K562 (cell line): ENCODE data around the gene RBPJ. TPM values are rescaled to one million over a fixed set of nuclear protein-coding genes. Genes with fewer than 3 reads are reported as not detected.
"Not testable (repeated sequence)": the region's sequence is repeated elsewhere in the genome, so short reads cannot be mapped to it uniquely, and the experiment has no call there.

Experiments
- ATAC-seq: fragments of 200-7000 bp; cut with Tn5 transposase; 3 replicates; pipeline ENCODE4 v1.9.1; 2020; ENCODE audit warnings: moderate library complexity
- BruUV-seq: library from RNA; stranded (reverse); fragments of 400-500 nt; replicated peaks from 2 replicates; lab custom pipeline; 2021; lab: Mats Ljungman, UMichigan
- CTCF ChIA-PET: fragments of 300-600 bp; formaldehyde crosslinking; extraction: SDS; loops from one replicate; lab custom pipeline; 2021; ENCODE audit warnings: low intra/inter-chr PET ratio; lab: Yijun Ruan, JAX
- POLR2A ChIA-PET: fragments of 300-600, 350-650 bp; sonication (Branson Sonifier 250); formaldehyde crosslinking; extraction: SDS; loops from one replicate; lab custom pipeline; 2021; ENCODE audit warnings: antibody characterized with exemption, inconsistent platforms; lab: Yijun Ruan, JAX
- DNase-seq, 4 experiments: peaks; one replicate each; pipeline versions ENCODE4 v3.0.0 to v3.0.0-alpha.2; 2011 to 2018; ENCODE audit warnings: low spot score in 3 of 4, mixed read lengths in 3 of 4; ENCODE audit errors: extremely low read depth in 1 of 4
- FAIRE-seq: peaks from 2 replicates; lab custom pipeline; 2011; peaks lifted over from hg19 to GRCh38; lab: Jason Lieb, UNC
- H2AFZ ChIP-seq: 2 replicates; pipeline ENCODE4 v1.6.0; 2011; ENCODE audit warnings: low read depth, low read length, control low read depth, inconsistent platforms
- H3K27ac ChIP-seq: fragments of 200-600 bp; 3 replicates; pipeline ENCODE4 v1.8.0; 2011; ENCODE audit warnings: low read depth, mild to moderate bottlenecking, control low read depth, inconsistent platforms, low read length, moderate library complexity, mixed read lengths; ENCODE audit errors: extremely low read depth
- H3K27me3 ChIP-seq, 2 experiments: fragments of 300-600 bp in 1 of 2; 2 replicates in 1 of 2; 3 replicates in 1 of 2; pipeline versions ENCODE4 v1.6.0 to v1.8.0; 2011; ENCODE audit warnings: inconsistent platforms in 2 of 2, low read length in 2 of 2, mild to moderate bottlenecking in 1 of 2, mixed read lengths in 1 of 2, moderate library complexity in 1 of 2; ENCODE audit not compliant: control insufficient read depth in 2 of 2, insufficient read depth in 2 of 2
- H3K36me3 ChIP-seq: fragments of 300-600 bp; 3 replicates; pipeline ENCODE4 v1.8.0; 2011; ENCODE audit warnings: mild to moderate bottlenecking, low read length, inconsistent platforms; ENCODE audit not compliant: control insufficient read depth, insufficient read depth
- H3K4me1 ChIP-seq, 2 experiments: fragments of 200-600 bp in 1 of 2; replicated peaks in 1 of 2; 2 replicates in 1 of 2; 3 replicates in 1 of 2; pipeline versions ENCODE4 v1.5.1 to v1.8.0; 2011; ENCODE audit warnings: inconsistent platforms in 2 of 2, low read length in 2 of 2, mild to moderate bottlenecking in 1 of 2, mixed read lengths in 1 of 2, moderate library complexity in 1 of 2; ENCODE audit not compliant: control insufficient read depth in 2 of 2, insufficient read depth in 2 of 2
- H3K4me2 ChIP-seq: 2 replicates; pipeline ENCODE4 v1.6.1; 2011; ENCODE audit warnings: low read length, control low read depth, inconsistent platforms, mixed read lengths; ENCODE audit not compliant: insufficient read depth
- H3K4me3 ChIP-seq: fragments of 200-600 bp; sonication (generic), shearing (Covaris generic); 2 replicates; pipeline ENCODE4 v1.5.1; 2016; ENCODE audit warnings: control low read depth, inconsistent platforms
- H3K79me2 ChIP-seq: fragments of 200-600 bp; 3 replicates; pipeline ENCODE4 v1.8.0; 2011; ENCODE audit warnings: low read length, inconsistent platforms; ENCODE audit not compliant: control insufficient read depth, insufficient read depth
- H3K9ac ChIP-seq, 2 experiments: 2 replicates each; pipeline versions ENCODE4 v1.6.0 to v1.6.1; 2011; ENCODE audit warnings: low read depth in 2 of 2, low read length in 2 of 2, control low read depth in 1 of 2, inconsistent platforms in 1 of 2, mild to moderate bottlenecking in 1 of 2, mixed read lengths in 1 of 2; ENCODE audit not compliant: insufficient read depth in 1 of 2
- H3K9me1 ChIP-seq: one replicate; pipeline ENCODE4 v1.6.0; 2011; ENCODE audit warnings: inconsistent platforms, mild to moderate bottlenecking, low read length, moderate library complexity; ENCODE audit not compliant: control insufficient read depth, insufficient read depth
- H3K9me3 ChIP-seq: replicated peaks from 2 replicates; pipeline ENCODE4 v1.5.1; 2011; ENCODE audit warnings: low read depth, low read length, inconsistent platforms; ENCODE audit not compliant: control insufficient read depth, insufficient read depth
- H4K20me1 ChIP-seq: replicated peaks from 2 replicates; pipeline ENCODE4 v1.6.1; 2011; ENCODE audit warnings: low read length, inconsistent platforms, mixed read lengths; ENCODE audit not compliant: control insufficient read depth, insufficient read depth
- ARID2 ChIP-seq: fragments of 450-650 bp; IDR thresholded peaks from 2 replicates; pipeline ENCODE4 v1.6.1; 2017; ENCODE audit warnings: antibody characterized with exemption, mild to moderate bottlenecking
- ETV6 ChIP-seq, 3 experiments: fragments of 150-350 bp in 1 of 3; sonication (generic) in 1 of 3; formaldehyde crosslinking in 1 of 3; IDR thresholded peaks; 2 replicates each; pipeline versions ENCODE4 v1.6.1 to v1.8.0; 2014 to 2022; ENCODE audit warnings: borderline replicate concordance in 2 of 3, low read depth in 2 of 3, antibody characterized with exemption in 1 of 3, low read length in 1 of 3, mild to moderate bottlenecking in 1 of 3, missing genetic modification reagents in 1 of 3
- FOXA1 ChIP-seq: fragments of 450-650 bp; IDR thresholded peaks from 2 replicates; pipeline ENCODE4 v1.6.1; 2016; ENCODE audit warnings: mild to moderate bottlenecking, borderline replicate concordance
- GABPB1 ChIP-seq: sonication (generic); formaldehyde crosslinking; IDR thresholded peaks from 2 replicates; pipeline ENCODE4 v1.8.0; 2022; ENCODE audit warnings: mild to moderate bottlenecking, missing genetic modification reagents
- MYNN ChIP-seq, 2 experiments: sonication (generic); formaldehyde crosslinking in 1 of 2; IDR thresholded peaks; 2 replicates each; pipeline versions ENCODE4 v1.5.0 to v1.6.1; 2016 to 2020; ENCODE audit warnings: antibody characterized with exemption in 1 of 2, missing genetic modification reagents in 1 of 2
- ZNF24 ChIP-seq: fragments of 450-650 bp; IDR thresholded peaks from 2 replicates; pipeline ENCODE4 v1.6.1; 2016
- WGBS: fragments of 100-300 bp; shearing (Covaris generic); methylation state at CpG from one replicate; pipeline ENCODE4 v1.1.6; 2016; ENCODE audit warnings: low coverage, mixed read lengths; ENCODE audit not compliant: insufficient coverage; ENCODE audit errors: missing lambda C conversion rate; 5-methylcytosine and 5-hydroxymethylcytosine counted together
- in situ Hi-C: fragments of 300-500 bp; cut with MboI; formaldehyde crosslinking; loops from 4 replicates; pipeline ENCODE4 v1.15.0; 2018; ENCODE audit warnings: inconsistent platforms, mixed read lengths
- intact Hi-C: fragments of 100-400 bp; cut with micrococcal nuclease; formaldehyde crosslinking; loops from 2 replicates; pipeline ENCODE4 v1.14.2; 2022
- polyA plus RNA-seq, 8 experiments: library from polyadenylated mRNA; depleted of rRNA in 4 of 8; stranded (reverse) in 5 of 8; unstranded in 3 of 8; fragments of >200 nt; fragmentation: Nextera tagmentation in 2 of 8; fragmentation: Illumina TruSeq in 1 of 8; extraction: Ambion mirVana in 2 of 8; extraction: Trizol in 1 of 8; gene quantifications; 2 replicates each; pipeline versions ENCODE4 v1.2.1 to v1.2.3, GENCODE V29; 2011 to 2014; ENCODE audit warnings: inconsistent platforms in 1 of 8, missing spikeins in 1 of 8
- total RNA-seq, 7 experiments: library from RNA; depleted of rRNA in 6 of 7; stranded (reverse); fragments of >200 nt in 6 of 7; fragmentation: Illumina TruSeq in 2 of 7; extraction: Trizol in 2 of 7; gene quantifications; 2 replicates each; pipeline versions ENCODE4 v1.2.1 to v1.2.3, GENCODE V29; 2011 to 2021; ENCODE audit warnings: low replicate concordance in 1 of 7
- TF ChIP-seq, protein P1 (sequence below): sonication (generic); formaldehyde crosslinking; IDR thresholded peaks from 2 replicates; pipeline ENCODE4 v1.8.0; 2022; ENCODE audit warnings: mild to moderate bottlenecking, missing genetic modification reagents
- TF ChIP-seq, protein P2 (sequence below): fragments of 450-650 bp; formaldehyde crosslinking; IDR thresholded peaks from 2 replicates; pipeline ENCODE4 v1.4.0; 2022; ENCODE audit warnings: missing genetic modification characterization

Gene RBPJ
- total and polyA plus RNA-seq, 9 of the 15 experiments (the other 6 are each of a cell fraction or from before 2014, with no cell fraction given), result 17.2 to 49.4 (median 33.8) TPM

GRCh38 chr4:26356081-26356501, 35.3 kb downstream of the RBPJ start (continued):
- TF ChIP-seq, protein P1, sequence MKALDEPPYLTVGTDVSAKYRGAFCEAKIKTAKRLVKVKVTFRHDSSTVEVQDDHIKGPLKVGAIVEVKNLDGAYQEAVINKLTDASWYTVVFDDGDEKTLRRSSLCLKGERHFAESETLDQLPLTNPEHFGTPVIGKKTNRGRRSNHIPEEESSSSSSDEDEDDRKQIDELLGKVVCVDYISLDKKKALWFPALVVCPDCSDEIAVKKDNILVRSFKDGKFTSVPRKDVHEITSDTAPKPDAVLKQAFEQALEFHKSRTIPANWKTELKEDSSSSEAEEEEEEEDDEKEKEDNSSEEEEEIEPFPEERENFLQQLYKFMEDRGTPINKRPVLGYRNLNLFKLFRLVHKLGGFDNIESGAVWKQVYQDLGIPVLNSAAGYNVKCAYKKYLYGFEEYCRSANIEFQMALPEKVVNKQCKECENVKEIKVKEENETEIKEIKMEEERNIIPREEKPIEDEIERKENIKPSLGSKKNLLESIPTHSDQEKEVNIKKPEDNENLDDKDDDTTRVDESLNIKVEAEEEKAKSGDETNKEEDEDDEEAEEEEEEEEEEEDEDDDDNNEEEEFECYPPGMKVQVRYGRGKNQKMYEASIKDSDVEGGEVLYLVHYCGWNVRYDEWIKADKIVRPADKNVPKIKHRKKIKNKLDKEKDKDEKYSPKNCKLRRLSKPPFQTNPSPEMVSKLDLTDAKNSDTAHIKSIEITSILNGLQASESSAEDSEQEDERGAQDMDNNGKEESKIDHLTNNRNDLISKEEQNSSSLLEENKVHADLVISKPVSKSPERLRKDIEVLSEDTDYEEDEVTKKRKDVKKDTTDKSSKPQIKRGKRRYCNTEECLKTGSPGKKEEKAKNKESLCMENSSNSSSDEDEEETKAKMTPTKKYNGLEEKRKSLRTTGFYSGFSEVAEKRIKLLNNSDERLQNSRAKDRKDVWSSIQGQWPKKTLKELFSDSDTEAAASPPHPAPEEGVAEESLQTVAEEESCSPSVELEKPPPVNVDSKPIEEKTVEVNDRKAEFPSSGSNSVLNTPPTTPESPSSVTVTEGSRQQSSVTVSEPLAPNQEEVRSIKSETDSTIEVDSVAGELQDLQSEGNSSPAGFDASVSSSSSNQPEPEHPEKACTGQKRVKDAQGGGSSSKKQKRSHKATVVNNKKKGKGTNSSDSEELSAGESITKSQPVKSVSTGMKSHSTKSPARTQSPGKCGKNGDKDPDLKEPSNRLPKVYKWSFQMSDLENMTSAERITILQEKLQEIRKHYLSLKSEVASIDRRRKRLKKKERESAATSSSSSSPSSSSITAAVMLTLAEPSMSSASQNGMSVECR (CRISPR knock-in tag), result no peak
- no peak for TF ChIP-seq MYNN (IDR thresholded peaks at IDR 0.05)
- TF ChIP-seq MYNN (CRISPR knock-in tag; IDR thresholded peaks at IDR 0.05), result no peak
- no peak for TF ChIP-seq ARID2
- no peak for TF ChIP-seq ZNF24
- TF ChIP-seq, protein P2, sequence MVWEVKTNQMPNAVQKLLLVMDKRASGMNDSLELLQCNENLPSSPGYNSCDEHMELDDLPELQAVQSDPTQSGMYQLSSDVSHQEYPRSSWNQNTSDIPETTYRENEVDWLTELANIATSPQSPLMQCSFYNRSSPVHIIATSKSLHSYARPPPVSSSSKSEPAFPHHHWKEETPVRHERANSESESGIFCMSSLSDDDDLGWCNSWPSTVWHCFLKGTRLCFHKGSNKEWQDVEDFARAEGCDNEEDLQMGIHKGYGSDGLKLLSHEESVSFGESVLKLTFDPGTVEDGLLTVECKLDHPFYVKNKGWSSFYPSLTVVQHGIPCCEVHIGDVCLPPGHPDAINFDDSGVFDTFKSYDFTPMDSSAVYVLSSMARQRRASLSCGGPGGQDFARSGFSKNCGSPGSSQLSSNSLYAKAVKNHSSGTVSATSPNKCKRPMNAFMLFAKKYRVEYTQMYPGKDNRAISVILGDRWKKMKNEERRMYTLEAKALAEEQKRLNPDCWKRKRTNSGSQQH, result no peak
- no peak for TF ChIP-seq GABPB1 (CRISPR knock-in tag)
- TF ChIP-seq FOXA1, result no peak
- TF ChIP-seq ETV6 (IDR thresholded peaks at IDR 0.05; ENCODE audit: borderline replicate concordance in 1 of 2, low read depth in 2 of 2, low read length in 1 of 2), result no peak
- no peak for TF ChIP-seq ETV6 (CRISPR knock-in tag; IDR thresholded peaks at IDR 0.05; ENCODE audit: borderline replicate concordance)
- TF ChIP-seq, all 486 proteins: peak for 0

- H3K27ac ChIP-seq, POLR2A ChIA-PET, CTCF ChIA-PET, H3K27me3 ChIP-seq, H3K36me3 ChIP-seq, H4K20me1 ChIP-seq, H3K9me3 ChIP-seq, H3K9me1 ChIP-seq, DNase-seq, BruUV-seq, H3K4me1 ChIP-seq, H3K9ac ChIP-seq, intact Hi-C loops, in situ Hi-C loops, H3K4me3 ChIP-seq, ATAC-seq, H2AFZ ChIP-seq, H3K4me2 ChIP-seq, FAIRE-seq: not testable (repeated sequence)
- 94% methylated on average over 17 of the region's 32 CpGs for WGBS
- H3K79me2 ChIP-seq, result peaks cover 65% of the 10 kb centered on the region
Observed at GRCh38 chr4:26359521-26359920, 38.7 kb downstream of the RBPJ start.
